Activated CD8-positive, alpha-beta memory T cell treated with anti-CD3 and anti-CD28 coated beads for 36 hours (primary cell): Measurements from ENCODE around the gene FDX1. TPM values are rescaled to one million over a fixed set of nuclear protein-coding genes. Genes with fewer than 3 reads are reported as not detected.
"Not testable (repeated sequence)": the region's sequence is repeated elsewhere in the genome, so short reads cannot be mapped to it uniquely, and the experiment has no call there.

Experiments
- CTCF ChIA-PET: fragments of 350-600 bp; sonication (Branson Sonifier 250); formaldehyde crosslinking; loops from one replicate; lab custom pipeline; 2021; ENCODE audit warnings: antibody characterized with exemption; lab: Charles Lee
- POLR2A ChIA-PET: fragments of 350-600 bp; sonication (Branson Sonifier 250); formaldehyde crosslinking; loops from one replicate; lab custom pipeline; 2021; ENCODE audit warnings: antibody characterized with exemption; lab: Charles Lee
- total RNA-seq, 2 experiments: library from RNA; stranded (reverse); gene quantifications; one replicate each; pipeline ENCODE4 v1.2.3, GENCODE V29; 2021

Gene FDX1
- 10 to 100 TPM; 15.4 to 16.0 TPM for total RNA-seq

GRCh38 chr11:110429731-110430266, at the start of gene FDX1:
TSS of gene FDX1 (plus strand) at chr11:110429948. CDS start at chr11:110430121, 173 bp downstream.
- POLR2A ChIA-PET: interaction anchor here (0.5 to 1.0 kb wide), 3 partner anchors 17 to 1720 kb away, joined by 3 to 5 read pairs (median 3); no protein-coding TSS in a partner anchor
- CTCF ChIA-PET: interaction anchor here (0.6 to 1.3 kb wide), 6 partner anchors 11 to 232 kb away, joined by 3 to 6 read pairs (median 3); no protein-coding TSS in a partner anchor

DNA sequence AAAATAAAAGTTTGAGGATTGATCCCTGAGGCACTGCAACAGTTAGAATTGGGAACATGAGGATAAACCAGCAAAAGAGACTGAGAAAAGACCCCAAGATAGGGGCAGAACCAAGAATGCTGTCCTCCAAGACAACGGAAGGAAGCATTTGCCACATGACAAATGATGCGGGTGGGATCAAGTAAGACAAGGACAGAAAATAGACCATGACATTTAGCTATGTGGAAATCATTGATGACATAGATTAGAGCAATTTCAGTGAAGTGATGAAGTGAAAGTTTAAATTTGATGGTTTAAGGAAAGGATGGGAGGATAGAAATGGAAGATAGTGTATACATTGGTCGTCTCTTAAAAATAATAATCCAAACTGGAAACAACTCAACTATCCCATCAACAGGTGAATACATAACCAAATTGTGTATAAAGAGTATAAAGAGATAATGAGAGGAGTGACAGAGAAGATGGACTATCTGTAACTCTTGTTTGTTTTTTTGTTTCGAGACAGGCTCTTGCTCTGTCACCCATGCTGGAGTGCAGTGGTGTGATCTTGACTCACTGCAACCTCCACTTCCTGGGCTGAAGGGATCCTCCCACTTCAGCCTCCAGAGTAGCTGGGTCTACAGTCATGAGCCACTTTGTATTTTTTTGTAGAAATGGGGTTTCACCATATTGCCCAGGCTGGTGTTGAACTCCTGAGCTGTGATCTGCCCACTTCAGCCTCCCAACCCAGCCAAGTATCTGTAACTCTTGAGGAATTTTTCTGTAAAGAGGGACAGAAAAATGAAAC, 48.7 kb upstream of the FDX1 start:
- ChIA-PET POLR2A (no interaction called here), CTCF (no interaction called here)

DNA sequence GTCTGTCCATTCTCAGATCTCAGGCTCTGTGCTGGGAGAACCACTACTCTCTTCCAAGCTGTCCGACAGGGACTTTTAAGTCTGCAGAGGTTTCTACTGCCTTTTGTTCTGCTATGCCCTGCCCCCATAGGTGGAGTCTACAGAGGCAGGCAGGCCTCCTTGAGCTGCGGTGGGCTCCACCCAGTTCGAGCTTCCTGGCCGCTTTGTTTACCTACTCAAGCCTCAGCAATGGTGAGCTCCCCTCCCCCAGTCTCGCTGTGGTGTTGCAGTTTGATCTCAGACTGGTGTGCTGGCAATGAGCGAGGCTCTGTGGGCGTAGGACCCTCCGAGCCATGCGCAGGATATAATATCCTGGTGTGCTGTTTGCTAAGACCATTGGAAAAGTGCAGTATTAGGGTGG, 41.5 kb upstream of the FDX1 start:
- CTCF ChIA-PET: not testable (repeated sequence)

DNA sequence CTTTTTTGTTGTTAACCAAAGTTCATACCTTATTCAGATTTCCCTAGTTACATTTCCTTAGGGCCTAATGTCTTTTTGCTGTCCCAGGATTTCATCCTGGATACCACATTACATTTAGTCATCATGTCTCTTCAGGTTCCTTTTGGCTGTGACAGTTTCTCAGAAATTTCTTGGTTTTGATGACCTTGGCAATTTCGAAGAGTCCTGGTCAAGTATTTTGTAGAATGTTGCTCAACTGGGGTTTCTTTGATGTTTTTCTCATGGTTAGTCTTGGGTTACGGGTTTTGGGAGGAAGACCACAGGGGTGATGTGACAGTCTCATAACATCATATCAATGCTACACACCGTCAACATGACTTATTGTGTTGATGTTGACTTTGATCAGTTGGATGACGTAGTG, 39.8 kb upstream of the FDX1 start:
- ChIA-PET POLR2A (no interaction called here), CTCF (no interaction called here)

More for the DNA sequence above, 41.5 kb upstream of the FDX1 start:
- POLR2A ChIA-PET: not testable (repeated sequence)

- ChIA-PET POLR2A (no interaction called here), CTCF (interaction anchor here (0.7 kb wide), 1 partner anchor 44 kb away, joined by 3 read pairs; no protein-coding TSS in a partner anchor)
Observed at GRCh38 chr11:110392056-110392455, 37.7 kb upstream of the FDX1 start.

DNA sequence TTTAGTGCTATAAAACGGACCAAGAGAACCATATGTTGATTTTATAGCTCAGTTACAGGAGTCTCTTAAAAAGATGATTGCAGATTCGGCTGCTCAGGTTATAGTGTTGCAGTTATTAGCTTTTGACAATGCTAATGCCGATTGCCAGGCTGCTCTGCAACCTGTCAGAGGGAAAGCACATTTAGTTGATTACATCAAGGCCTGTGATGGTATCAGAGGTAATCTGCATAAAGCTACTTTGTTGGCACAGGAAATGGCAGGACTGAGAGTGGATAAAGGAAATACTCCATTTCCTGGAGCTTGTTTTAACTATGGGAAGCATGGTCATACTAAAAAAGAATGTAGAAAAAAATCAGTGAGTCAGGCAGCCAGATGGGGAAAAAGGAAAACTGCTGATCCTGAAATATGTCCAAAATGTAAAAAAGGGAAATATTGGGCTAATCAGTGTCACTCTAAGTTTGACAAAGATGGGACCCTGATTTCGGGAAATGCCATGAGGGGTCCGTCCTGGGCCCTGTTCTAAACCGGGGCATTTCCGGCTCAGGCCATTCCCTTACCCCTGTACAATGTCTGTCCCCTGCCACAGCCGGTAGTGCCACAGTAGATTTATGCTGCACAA, 32.0 kb upstream of the FDX1 start:
- CTCF ChIA-PET: interaction anchor here (1.5 kb wide), 1 partner anchor 196 kb away, joined by 5 read pairs; no protein-coding TSS in a partner anchor

GRCh38 chr11:110403585-110403984, 26.2 kb upstream of the FDX1 start:
- POLR2A ChIA-PET, CTCF ChIA-PET: not testable (repeated sequence)

More for the DNA sequence above, 32.0 kb upstream of the FDX1 start:
- POLR2A ChIA-PET: not testable (repeated sequence)

DNA sequence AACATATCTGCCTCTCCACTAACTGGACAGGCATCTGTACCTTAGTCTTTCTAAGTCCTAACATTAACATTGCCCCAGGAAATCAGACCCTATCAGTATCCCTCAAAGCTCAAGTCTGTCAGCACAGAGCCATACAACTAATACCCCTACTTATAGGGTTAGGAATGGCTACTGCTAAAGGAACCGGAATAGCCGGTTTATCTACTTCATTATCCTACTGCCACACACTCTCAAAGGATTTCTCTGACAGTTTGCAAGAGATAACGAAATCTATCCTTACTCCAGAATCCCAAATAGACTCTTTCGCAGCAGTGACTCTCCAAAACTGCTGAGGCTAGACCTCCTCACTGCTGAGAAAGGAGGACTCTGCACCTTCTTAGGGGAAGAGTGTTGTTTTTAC, 24.1 kb upstream of the FDX1 start:
- CTCF ChIA-PET, POLR2A ChIA-PET: not testable (repeated sequence)

- ChIA-PET POLR2A (no interaction called here), CTCF (no interaction called here)
Observed at GRCh38 chr11:110407315-110407714, 22.4 kb upstream of the FDX1 start.

GRCh38 chr11:110409174-110409573, 20.6 kb upstream of the FDX1 start:
- POLR2A ChIA-PET: no interaction called here
- CTCF ChIA-PET: no interaction called here

- ChIA-PET CTCF (no interaction called here), POLR2A (no interaction called here)
Observed at GRCh38 chr11:110410651-110411050, 19.1 kb upstream of the FDX1 start.

- ChIA-PET POLR2A (no interaction called here), CTCF (no interaction called here)
Observed at GRCh38 chr11:110415081-110415480, 14.7 kb upstream of the FDX1 start.

DNA sequence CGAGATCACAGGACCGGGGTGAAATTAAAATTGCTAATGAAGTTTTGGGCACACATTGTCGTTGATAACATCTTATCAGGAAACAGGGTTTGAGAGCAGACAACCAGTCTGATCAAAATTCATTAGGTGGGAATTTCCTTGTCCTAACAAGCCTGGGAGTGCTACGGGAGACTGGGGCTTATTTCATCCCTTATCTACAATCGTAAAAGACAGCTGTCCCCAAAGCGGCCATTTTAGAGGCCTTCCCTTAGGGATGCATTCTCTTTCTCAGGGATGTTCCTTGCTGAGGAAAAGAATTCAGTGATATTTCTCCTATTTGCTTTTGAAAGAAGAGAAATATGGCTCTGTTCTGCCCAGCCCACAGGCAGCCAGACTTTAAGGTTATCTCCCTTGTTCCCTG, 8.1 kb upstream of the FDX1 start:
- CTCF ChIA-PET, POLR2A ChIA-PET: not testable (repeated sequence)

DNA sequence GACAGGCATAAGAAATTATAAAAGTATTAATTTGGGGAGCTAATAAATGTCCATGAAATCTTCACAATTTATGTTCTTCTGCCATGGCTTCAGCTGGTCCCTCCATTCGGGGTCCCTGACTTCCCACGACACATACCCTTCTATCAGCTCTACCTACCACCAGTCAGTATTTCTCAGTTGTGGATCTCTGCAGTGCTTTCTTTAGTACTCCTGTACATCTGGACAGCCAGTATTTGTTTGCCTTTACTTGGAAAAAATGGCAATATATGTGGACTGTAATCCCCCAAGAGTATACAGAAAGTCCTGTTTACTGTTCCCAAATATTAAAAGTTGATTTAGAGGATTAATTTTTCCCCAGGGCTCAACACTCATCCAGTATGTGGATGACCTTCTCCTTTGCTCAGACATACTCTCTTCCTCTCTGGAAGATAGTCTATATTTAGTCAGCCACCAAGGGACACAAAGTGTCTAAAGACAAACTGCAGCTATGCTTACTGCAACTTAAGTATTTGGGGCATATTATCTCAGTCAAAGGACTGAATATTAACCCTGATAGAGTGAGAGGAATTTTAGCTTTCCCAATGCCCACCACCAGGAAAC, 7.3 kb upstream of the FDX1 start:
- POLR2A ChIA-PET: no interaction called here
- CTCF ChIA-PET: no interaction called here

DNA sequence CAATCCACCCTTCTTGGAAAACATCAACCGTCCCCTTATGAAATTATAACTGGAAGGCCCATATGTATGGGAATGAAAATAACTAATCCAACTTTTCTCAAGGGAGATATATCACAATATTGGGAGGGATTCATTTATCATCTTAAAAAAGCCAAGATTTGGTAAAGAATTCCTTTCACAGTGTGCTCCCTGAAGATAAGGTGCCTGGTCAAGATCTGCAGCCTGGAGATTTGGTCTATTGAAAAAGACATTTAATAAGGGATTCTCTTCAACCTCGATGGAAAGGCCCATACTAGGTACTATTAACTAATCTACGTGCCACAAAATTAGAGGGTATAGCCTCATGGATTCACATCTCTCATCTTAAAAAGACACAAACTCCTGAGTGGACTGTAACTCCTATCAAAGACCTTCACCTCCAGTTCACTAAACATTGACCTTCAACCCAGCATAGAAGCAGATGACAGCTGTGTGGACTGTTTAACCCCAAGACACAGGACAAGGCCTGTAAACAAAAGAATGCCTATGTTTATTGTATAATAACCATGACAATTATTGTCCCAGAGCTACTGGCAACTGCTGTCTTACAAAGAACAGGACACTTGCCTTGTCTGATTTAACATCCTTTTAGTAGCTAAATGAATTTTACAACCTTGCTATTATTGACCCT, 4.8 kb upstream of the FDX1 start:
- ChIA-PET POLR2A (no interaction called here), CTCF (no interaction called here)

GRCh38 chr11:110425751-110426545, 3.8 kb upstream of the FDX1 start:
- POLR2A ChIA-PET: no interaction called here
- CTCF ChIA-PET: no interaction called here

DNA sequence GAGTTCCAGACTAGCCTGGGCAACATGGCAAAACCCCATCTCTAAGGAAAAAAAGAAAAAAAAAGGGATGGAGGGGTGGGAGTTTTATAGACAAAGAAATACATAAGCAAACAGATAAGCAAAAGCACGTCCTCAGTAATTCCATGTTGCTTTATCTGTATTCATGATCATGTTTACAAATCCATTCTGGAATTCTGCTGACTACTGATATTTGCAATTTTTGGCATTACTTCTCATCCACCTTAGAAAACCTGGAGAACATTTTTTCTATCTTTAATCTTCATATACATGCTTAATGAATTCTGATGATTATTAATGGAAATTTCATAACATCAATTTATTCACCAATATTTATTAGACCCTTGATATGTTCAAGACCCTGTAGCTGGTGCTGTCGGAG, 1.7 kb upstream of the FDX1 start:
- POLR2A ChIA-PET: interaction anchor here (0.6 kb wide), 1 partner anchor 283 kb away, joined by 5 read pairs; no protein-coding TSS in a partner anchor
- CTCF ChIA-PET: interaction anchor here (1.1 kb wide), 1 partner anchor 227 kb away, joined by 3 read pairs; no protein-coding TSS in a partner anchor

GRCh38 chr11:110428956-110429730, 605 bp upstream of the FDX1 start:
- CTCF ChIA-PET: interaction anchor here (0.6 to 1.3 kb wide), 7 partner anchors 12 to 231 kb away, joined by 3 to 6 read pairs (median 3); no protein-coding TSS in a partner anchor
- POLR2A ChIA-PET: interaction anchor here (0.5 to 1.0 kb wide), 4 partner anchors 18 to 1721 kb away, joined by 3 to 5 read pairs (median 4); no protein-coding TSS in a partner anchor
